Fibroblast of skin of abdomen (primary cell): ENCODE results near the gene EPHB2.

ENCODE experiments used
- DNase-seq: peaks from one replicate; pipeline ENCODE4 v3.0.0-alpha.2; 2013

Gene EPHB2

DNA sequence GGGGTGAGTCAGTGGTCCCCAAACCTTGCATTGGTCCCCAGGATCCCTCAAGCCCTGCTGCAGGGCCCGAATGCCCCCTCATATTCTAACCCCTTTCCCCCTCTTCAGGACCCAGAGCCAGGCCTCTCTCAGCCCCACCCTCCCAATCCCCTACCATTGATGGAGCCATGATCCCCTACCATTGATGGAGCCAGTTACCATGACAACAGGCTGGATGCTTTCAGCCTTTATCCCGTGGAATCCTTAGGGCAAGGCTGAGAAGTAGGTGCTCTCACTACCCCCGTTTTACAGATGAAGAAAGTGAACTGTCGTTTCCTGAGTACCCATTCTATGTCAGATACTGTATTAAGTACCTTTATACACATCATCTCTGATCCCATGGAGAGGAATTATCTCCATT, 70.8 kb downstream of the EPHB2 start:
- no peak for DNase-seq

DNA sequence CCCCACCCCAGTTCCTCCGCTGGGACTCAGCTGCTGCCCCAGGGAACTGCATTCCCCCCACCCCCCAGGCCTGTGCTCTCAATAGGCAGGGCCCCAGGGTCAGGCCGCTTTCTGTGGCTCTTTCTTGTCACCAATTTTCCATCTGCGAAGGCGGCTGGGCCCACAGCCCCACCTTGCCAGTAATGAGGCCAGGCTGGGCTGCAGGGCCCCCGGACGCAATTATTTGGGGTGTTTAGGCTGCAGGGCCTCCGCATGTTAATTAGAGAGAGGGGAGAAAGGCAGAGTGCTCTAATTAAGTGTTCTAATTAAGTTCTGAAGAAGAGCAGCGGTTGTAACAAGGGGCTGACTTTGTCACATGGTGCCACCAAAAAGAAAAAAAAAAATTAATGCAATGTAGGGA, 71.8 kb downstream of the EPHB2 start:
- DNase-seq = no peak

DNA sequence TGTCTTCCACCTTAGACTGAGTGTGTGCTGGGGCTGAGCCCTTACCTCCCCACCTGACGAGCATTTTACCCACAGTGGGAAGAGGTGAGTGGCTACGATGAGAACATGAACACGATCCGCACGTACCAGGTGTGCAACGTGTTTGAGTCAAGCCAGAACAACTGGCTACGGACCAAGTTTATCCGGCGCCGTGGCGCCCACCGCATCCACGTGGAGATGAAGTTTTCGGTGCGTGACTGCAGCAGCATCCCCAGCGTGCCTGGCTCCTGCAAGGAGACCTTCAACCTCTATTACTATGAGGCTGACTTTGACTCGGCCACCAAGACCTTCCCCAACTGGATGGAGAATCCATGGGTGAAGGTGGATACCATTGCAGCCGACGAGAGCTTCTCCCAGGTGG, 73.7 kb downstream of the EPHB2 start:
- no peak for DNase-seq

DNA sequence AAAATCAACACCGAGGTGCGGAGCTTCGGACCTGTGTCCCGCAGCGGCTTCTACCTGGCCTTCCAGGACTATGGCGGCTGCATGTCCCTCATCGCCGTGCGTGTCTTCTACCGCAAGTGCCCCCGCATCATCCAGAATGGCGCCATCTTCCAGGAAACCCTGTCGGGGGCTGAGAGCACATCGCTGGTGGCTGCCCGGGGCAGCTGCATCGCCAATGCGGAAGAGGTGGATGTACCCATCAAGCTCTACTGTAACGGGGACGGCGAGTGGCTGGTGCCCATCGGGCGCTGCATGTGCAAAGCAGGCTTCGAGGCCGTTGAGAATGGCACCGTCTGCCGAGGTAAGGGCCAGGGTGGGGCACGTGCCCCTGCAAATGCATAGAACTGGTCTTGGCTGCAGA, 74.1 kb downstream of the EPHB2 start:
- DNase-seq = no peak

DNA sequence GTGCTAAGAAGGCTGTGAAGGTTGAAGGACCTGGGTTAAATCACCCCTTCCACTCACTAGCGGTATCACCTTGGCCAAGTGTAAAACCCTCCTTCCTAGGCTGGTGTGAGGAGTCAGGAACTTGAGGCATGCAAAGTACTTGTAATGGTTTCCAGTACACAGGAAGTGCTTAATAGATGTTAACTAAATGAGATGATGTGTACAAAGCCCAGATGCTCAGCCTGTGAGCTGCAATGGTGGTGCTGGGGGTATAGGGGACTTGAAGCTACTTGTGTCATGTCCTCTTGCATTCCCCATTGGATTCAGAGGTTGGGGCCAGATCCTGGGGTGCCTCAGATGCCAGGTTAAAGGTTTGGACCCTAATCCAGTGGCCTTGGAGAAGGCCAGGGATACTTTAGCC, 75.5 kb downstream of the EPHB2 start:
- no peak for DNase-seq

DNA sequence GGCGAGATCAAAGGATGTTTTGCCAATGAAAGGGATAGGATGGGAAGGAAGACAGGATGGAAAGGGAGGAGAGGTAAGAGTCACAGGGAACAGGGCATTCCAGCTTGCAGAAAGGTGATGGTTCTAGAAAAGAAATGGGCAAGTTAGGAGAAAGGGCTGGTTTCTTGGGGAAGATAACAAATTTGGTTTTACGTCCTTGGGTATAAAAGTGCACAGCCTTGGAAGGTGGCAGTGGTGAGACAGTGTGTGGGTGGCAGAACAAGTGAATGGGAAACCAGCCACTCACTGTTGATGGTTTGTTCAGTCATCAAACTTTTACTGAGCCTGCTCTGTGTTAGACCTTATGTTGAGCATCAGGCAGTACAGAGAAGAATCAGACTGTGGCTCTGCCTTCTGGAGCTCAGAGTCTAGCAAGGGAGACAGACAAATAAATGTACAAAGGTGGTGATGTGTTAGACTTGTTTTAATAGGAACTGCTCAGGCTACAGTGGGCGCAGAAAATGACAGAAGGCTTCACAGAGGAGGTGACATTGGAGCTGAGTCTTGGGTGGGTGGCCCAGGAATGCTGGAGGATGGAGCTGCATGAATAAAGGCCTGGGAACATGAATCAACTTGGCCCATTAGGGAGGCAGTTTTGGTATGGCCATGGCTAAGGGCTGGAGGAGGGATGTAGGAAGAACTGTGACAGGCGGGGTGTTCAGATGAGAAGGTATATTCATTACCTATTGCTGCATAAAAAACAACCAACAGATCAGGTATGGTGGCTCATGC, 76.3 kb downstream of the EPHB2 start:
- no peak for DNase-seq

DNA sequence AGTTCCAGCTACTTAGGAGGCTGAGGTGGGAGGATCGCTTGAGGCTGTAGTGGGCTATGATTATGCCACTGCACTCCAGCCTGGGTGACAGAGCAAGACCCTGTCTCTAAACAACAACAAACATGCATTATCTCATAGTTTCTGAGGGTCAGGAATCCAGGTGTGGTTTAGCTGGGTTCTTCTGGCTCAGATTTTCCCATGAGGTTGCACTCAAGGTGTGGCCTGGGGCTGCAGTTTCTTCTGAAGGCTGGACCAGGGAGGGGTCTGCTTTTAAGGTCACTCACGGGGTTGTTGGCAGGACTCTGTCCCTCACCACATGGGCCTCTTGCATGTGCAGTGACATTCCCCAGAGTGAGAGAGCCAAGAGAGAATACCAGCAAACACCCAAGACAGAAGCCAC, 77.0 kb downstream of the EPHB2 start:
- DNase-seq = no peak

DNA sequence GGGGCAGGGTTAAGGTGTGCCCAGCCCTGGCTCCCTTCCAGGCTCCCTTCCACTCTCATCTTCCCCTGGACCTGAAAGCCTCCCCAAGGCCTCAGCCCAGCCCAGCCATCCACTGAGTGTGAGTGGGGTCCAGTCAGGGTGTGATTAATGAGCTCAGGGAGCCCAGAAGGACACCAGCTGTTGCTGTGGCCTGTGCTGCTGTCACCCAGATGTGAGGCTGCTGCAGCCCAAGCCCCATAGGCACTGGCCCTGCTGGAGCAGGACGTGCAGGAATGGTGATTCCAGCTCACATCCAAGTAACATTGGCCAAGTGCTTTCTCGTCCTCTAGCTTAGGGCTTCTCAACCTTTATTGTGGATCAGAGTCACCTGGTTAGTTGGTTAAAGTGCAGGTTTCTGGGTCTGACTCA, 77.6 kb downstream of the EPHB2 start:
- no peak for DNase-seq

DNA sequence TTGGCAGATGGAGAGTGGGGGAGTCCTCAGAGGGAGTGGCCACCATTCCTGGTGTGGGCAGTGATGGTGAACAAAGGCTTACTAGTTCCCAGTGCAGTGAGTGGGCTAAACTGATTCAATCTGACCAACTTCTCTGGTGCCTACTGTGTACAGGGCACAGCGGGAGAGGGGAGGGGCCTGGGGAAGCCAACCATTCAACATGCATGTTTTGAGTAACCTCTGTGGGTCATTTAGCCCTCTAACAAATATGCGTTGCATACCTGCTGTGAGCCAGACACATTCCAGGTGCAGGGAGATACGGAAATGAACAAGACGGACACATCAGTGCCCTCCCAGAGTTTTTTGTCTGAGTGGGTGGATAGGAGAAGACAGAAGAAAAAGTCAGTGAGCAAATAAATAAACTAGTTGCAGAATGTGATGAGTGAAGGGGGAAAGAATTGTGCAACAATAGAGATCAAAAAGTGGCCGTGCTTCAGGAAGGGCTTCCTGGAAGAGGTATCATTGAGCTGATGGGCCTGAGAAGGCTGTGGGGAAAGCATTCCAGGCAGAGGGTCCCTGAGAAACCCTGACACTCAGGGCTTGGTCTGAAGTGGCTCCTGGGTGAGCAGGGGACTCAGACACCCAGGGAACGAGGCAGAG, 78.8 kb downstream of the EPHB2 start:
- DNase-seq = no peak

DNA sequence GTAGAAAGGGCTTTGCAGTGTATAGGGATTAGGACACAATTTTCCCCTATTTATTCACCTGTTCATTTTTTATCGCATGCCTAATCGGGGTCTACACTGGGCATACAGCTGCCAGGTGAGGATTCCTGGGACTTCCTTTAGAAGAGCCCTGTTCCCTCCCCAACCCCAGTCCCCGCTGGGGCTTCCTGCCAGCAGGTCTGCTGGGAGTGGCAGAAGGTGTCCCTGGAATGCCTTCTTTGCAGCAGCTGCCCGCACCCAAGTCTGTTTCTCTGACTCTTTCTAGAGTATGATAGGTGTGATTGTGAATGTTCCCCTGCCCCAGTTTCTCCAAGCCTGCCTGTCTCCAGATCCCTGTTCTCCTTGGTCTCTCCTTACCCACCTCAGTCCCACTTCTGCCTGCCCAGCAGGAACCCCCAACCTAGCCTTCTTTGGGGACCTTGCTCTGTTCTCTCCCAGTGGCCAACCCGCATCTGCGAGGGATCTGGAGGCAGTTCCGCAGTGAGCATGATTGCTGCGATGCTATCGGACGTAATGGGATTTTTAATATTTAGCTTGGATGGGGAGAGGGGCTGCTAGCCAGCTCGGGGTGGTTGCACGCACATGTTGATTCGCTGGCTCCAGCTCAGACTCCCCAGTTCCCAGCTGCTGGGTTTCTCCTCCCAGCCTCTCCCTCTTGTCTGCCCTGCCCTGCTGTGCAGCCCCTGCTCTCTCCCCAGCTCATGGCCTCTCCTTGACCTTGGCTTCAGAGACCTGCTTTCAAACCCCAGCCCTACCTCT, 79.8 kb downstream of the EPHB2 start:
- DNase-seq = no peak

DNA sequence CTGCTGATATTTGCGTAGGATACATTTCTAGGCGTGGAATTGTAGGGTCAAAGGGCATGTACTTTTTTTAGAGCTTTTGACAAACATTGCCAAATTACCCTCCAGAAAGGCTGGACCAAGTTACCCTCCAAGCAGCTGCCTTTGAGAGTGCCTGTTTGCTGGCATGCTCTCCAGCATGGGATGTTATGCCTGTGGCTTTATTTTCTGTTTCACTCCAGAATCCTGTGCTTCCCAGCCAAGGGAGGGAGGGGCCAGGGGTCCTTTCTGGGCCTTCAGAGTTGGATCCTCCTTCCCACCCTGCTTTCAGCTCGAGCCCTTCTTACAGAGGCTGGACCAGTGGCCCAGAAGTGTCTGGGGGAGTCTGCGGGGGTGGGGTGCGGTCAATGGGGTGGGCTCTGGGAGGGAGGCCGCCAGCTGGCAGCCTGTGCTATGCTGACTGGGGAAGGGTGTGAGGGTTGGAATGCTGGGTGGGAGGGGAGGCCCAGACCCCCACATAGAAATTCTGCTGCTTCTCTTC, 81.2 kb downstream of the EPHB2 start:
- no peak for DNase-seq

DNA sequence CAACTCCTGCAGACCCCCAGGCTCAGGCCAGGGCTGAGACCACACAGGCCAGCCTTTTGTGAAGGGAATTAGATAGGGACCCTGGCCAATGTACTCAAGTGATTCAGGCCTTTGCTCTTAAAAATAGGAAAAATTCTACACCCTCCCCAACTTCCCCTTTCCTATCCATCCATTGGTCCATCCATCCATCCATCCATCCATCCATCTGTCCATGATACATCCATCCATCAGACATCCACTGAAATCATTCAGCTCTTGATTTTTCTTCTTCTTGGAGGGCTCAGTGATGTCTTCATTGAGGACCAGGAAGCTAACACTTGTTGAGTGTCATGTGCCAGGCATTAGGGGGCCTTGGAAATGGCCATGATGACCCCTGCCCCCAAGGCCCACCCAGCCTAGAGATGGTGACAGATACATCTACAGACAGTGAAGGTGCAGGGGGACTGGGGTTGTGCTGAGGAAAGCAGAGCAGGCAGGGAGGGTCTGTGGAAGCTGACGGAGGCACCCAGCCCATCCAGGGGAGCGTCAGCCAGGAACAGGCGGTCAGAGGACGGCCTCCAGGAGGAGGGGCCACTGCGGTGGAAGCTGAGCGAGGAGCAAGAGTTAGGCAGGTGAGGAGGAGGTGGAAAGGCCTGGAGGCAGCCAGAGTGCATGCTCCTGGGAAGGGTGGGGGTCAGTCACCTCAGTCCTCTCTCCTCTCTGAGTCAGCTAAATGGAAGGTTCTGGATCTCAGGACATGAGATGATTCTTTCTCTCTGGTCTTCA, 81.9 kb downstream of the EPHB2 start:
- DNase-seq = no peak

DNA sequence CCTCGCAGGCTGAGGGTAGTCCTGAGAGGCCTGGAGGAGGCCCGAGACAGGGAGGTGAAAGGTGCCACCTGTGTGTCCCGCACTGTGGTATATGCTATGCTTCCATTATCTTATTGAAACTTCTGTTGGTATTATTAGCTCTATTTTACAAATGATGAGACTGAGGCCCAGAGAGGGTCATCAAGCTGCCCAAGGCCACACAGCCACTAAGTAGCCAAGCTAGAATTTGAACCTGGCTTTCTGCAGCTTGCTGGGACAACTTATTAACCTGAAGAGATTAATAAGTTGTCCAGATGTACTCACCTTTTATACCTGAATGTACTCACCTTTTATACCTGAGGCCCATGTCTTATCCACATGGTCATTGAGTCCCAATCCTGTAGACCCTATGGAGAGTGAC, 83.0 kb downstream of the EPHB2 start:
- no peak for DNase-seq

DNA sequence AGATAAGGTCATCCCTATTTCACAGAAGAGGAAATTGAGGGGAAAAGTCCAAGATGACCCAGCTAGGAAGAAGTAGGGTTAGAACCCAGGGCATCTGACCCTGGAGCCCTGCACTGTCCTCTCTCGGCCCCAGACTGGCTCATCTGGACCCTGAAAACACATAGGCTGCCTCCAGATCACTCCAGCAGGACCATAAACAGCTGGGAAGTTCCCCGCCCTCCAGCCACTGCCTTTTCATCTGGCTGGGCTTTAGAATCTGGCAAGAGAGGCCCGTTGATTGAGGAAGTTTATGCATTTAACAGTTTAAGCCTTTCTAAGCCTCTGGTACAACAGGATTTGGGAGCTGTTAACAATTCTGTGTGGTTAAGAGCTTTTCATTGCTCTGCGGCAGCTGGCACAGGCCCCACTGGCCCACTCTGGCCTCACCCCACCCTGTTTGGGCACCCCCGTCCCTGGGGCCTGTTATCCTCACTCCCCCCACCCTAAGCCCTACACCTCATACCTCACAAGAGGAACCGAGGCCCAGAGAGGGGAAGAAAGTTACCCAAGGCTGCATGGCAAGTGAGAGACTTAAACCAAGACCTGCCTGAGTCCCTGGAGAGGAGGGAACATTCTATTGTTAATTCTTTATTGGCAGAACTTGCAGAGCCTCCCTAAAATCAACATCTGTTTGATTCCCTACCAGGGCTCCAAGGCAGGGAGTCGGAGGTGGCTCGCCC, 84.2 kb downstream of the EPHB2 start:
- no peak for DNase-seq

DNA sequence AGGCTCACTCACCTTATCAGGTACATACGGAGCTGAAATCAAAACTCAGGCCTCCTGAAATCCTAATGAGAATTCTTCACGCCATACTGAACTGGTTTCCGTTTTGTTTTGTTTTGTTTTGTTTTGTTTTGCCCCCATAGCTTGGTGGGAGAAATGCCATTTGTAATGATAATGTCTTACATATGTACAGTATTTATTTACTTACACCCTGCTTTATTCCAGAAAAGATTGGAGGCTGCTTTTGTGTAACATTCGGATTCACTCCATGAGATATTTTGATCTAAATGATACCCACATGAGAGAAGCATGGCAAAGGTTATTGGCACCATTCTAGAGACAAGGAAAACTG, 84.7 kb downstream of the EPHB2 start:
- DNase-seq = no peak

DNA sequence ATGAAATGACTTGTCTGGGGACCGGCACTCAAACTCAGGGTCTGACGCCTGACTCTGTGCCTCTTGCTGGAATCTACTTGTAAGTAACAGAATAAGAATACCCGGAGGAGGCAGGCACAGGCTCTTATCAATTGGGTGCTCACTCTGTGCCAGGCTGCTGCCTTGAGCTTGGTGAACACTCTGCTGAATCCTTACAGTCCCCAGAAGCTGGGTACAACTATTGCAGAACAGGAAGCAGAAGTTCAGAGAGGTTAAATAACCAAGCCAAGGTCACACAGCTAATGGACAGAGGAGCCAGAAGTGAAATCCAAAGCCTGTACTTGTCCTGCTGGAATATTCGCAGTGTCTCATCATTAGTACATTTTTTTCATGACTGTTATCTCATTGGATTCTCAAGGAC, 86.0 kb downstream of the EPHB2 start:
- no peak for DNase-seq

DNA sequence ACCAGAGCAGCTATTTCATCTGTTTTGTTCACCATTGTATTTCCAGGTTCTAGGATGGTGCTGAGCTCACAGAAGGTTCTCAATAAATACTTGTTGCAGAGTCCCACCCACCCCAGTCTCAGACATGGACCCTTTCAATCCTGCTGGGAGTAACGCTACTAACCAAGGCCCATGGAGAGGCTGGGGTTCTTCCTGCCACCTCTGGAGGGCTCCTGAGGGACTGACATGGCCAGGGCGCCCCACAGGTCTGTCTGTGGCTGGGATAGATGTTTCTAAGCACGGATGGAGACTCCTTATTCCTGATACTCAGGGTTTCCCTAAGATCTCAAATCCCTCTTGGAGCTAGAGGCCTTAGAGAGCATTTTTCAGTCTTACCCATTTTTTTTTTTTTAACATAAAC, 87.4 kb downstream of the EPHB2 start:
- DNase-seq = no peak

DNA sequence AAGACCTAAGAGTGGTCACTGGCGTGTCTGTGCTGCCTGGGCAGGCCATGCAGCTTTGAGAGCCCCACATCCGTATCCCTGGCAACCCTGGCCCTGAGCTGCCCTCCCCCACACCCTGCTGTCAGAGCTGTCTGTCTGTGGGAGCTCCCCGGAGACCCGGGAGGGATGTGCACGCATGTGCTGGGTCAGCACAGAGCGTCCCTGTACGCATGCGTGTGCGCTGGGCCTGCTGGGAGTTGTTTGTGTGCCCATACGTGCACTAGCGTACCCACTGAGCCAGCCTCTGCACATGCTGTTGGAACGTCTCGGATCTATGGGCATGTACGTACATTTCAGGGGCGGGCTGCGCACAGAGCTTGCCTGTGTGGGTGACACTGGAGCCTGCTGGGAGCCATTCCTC, 89.3 kb downstream of the EPHB2 start:
- DNase-seq = no peak

DNA sequence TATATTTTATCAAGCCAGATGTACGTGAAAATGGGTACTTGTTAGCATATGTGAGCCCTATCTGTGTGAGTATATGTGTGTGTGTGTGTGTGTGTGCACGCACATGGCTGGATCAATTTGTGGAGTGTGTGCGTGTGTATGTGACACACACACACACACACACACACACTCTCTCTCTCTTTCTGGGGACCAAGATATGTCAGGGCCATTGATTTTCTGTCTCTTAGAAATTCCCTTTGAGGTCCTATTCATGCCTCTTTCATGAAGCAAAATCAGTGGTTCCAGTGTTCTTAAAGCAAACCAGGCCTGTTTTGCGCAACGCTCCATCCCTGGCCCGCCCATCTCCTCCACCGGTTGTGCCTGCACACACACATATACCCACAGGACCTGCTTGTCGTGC, 90.0 kb downstream of the EPHB2 start:
- DNase-seq = no peak

DNA sequence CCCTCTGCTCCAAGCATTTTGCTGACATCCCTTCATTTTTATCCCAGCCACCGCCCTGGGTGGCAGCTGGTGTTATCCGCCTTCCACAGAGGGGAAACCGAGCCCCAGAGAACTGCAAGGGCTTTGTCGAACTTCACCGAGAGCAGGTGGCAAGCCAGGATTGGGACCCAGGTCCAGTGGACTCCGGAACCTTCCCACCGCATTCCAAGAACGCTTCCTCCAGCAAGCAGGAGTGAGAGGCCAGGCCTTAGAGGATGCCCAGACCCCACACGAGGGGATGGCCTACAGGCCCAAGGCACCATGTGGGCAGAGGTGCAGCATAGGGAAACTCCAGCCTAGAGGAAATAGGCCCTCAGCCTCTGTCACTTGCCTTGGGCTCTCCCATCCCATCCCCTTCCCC, 90.7 kb downstream of the EPHB2 start:
- DNase-seq = no peak

DNA sequence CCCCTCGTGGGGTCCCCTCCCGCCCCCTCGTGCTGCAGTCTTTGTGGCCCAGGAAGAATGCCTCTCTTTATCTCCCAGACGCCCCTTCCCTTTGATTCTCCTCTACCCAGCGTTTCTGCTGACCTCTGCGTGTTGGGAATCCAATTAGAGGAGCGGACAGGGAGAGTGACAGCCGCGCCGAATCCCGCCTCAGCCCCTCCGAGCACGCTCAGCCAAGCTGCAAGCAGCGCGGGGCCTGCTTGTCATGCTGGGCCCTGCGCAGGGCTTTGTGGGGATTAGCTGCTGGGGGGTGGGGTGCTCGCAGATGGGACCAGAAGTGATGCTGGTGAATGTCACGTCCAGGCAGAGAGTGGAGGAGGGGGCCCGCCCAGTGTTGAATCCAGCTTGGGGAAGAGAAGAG, 91.1 kb downstream of the EPHB2 start:
- no peak for DNase-seq

DNA sequence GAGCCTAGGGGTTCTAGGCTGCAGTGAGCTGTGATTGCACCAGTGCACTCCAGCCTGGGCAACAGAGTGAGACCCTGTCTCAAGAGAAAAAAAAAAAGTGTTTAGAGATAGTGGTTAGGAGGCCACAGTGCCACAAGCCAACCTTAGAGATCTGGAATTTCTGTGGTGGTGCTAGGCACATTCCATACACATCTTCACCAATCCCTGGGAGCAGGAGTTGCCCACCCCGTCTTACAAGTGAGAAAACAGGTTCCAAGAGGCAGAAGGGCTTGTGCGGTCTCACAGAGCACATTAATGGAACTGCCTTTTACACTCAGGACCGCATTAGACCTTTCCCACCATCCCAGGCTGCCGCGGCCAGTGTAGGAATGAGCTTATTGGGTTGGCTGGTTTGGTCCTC, 93.2 kb downstream of the EPHB2 start:
- no peak for DNase-seq
